ENCODE data around the gene DIPK1A.

GRCh38 chr1:92958203-92958970 lies 2.9 kb downstream of the DIPK1A start:
- TF ChIP-seq EZH2 (IDR thresholded peaks at IDR 0.05; ENCODE audit: insufficient read depth, low read length): no peak
- no peak for TF ChIP-seq CTCF (IDR thresholded peaks at IDR 0.05; ENCODE audit: insufficient read depth, low read depth, low read length)
